Erythroblast (primary cell): ENCODE measurements around the gene ZNF611.
"Not testable (repeated sequence)": the region's sequence is repeated elsewhere in the genome, so short reads cannot be mapped to it uniquely, and the experiment has no call there.

ENCODE experiments used
- GATA1 ChIP-seq: IDR thresholded peaks from 2 replicates; pipeline ENCODE4 v1.6.1; 2011; ENCODE audit warnings: low read depth, mild to moderate bottlenecking, control low read depth, low read length, moderate library complexity
- POLR2A ChIP-seq: IDR thresholded peaks from 2 replicates; pipeline ENCODE4 v1.6.1; 2011; ENCODE audit warnings: mild to moderate bottlenecking, low read length

- not testable (repeated sequence) for TF ChIP-seq POLR2A, GATA1
Measured at GRCh38 chr19:52675239-52675638, 59.6 kb downstream of the ZNF611 start.
